Activated naive CD4-positive, alpha-beta T cell treated with anti-CD3 and anti-CD28 coated beads, Interleukin-2, amount 50 U/mL, for 16 hours (primary cell): ENCODE measurements around the gene SYT14.
"Not testable (repeated sequence)": the region's sequence is repeated elsewhere in the genome, so short reads cannot be mapped to it uniquely, and the experiment has no call there.

Experiments used
- DNase-seq: peaks from one replicate; pipeline ENCODE4 v3.0.0-alpha.2; 2020

SYT14 gene

GRCh38 chr1:209945377-209945776, 7.4 kb downstream of the SYT14 start:
- no peak for DNase-seq

- no peak for DNase-seq
Observed at GRCh38 chr1:209948155-209948554, 10.1 kb downstream of the SYT14 start.

GRCh38 chr1:209956116-209956515, 18.1 kb downstream of the SYT14 start:
- DNase-seq: no peak

- DNase-seq: no peak
Observed at GRCh38 chr1:209959623-209960022, 21.6 kb downstream of the SYT14 start.

GRCh38 chr1:209960926-209961325, 22.9 kb downstream of the SYT14 start:
- no peak for DNase-seq

- DNase-seq: no peak
Observed at GRCh38 chr1:209962388-209962787, 24.4 kb downstream of the SYT14 start.

GRCh38 chr1:209962856-209963255, 24.8 kb downstream of the SYT14 start:
- DNase-seq: no peak

GRCh38 chr1:209965996-209966395, 28.0 kb downstream of the SYT14 start:
- DNase-seq: no peak

GRCh38 chr1:209978721-209979120, 40.7 kb downstream of the SYT14 start:
- DNase-seq: not testable (repeated sequence)

GRCh38 chr1:209983953-209984352, 45.9 kb downstream of the SYT14 start:
- no peak for DNase-seq

- no peak for DNase-seq
Observed at GRCh38 chr1:209985002-209985401, 47.0 kb downstream of the SYT14 start.

- DNase-seq: no peak
Observed at GRCh38 chr1:209988706-209989105, 50.7 kb downstream of the SYT14 start.

- DNase-seq: no peak
Observed at GRCh38 chr1:209989525-209989924, 51.5 kb downstream of the SYT14 start.

GRCh38 chr1:209993061-209993830, 55.2 kb downstream of the SYT14 start:
- DNase-seq: no peak

GRCh38 chr1:209996348-209996747, 58.3 kb downstream of the SYT14 start:
- no peak for DNase-seq

- no peak for DNase-seq
Observed at GRCh38 chr1:209999005-209999404, 61.0 kb downstream of the SYT14 start.

- no peak for DNase-seq
Observed at GRCh38 chr1:210001751-210002150, 63.7 kb downstream of the SYT14 start.

- no peak for DNase-seq
Observed at GRCh38 chr1:210003501-210003900, 65.5 kb downstream of the SYT14 start.

- DNase-seq: no peak
Observed at GRCh38 chr1:210010161-210010560, 72.1 kb downstream of the SYT14 start.

- DNase-seq: no peak
Observed at GRCh38 chr1:210021145-210021860, 83.3 kb downstream of the SYT14 start.

GRCh38 chr1:210022044-210022443, 84.0 kb downstream of the SYT14 start:
- DNase-seq: no peak

- no peak for DNase-seq
Observed at GRCh38 chr1:210024282-210024681, 86.3 kb downstream of the SYT14 start.

GRCh38 chr1:210024996-210025395, 87.0 kb downstream of the SYT14 start:
- no peak for DNase-seq

GRCh38 chr1:210025870-210026269, 87.9 kb downstream of the SYT14 start:
- no peak for DNase-seq

- no peak for DNase-seq
Observed at GRCh38 chr1:210027994-210028393, 90.0 kb downstream of the SYT14 start.
